OCI-LY7 (cell line): Measurements from ENCODE around the gene CENPC.

ENCODE experiments used
- EZH2phosphoT487 ChIP-seq: fragments of 200-600 bp; sonication (generic); IDR thresholded peaks from 2 replicates; pipeline ENCODE4 v1.6.1; 2018; ENCODE audit warnings: low read depth, borderline replicate concordance, mild to moderate bottlenecking, mixed run types, antibody characterized with exemption, low read length, moderate library complexity, mixed read lengths
- TF ChIP-seq, protein P1 (sequence below): fragments of 200-600 bp; sonication (generic); conservative IDR thresholded peaks from 2 replicates; pipeline ENCODE4 v1.5.1; 2014; ENCODE audit warnings: mild to moderate bottlenecking, antibody characterized with exemption, low read length, moderate library complexity, mixed read lengths

DNA sequence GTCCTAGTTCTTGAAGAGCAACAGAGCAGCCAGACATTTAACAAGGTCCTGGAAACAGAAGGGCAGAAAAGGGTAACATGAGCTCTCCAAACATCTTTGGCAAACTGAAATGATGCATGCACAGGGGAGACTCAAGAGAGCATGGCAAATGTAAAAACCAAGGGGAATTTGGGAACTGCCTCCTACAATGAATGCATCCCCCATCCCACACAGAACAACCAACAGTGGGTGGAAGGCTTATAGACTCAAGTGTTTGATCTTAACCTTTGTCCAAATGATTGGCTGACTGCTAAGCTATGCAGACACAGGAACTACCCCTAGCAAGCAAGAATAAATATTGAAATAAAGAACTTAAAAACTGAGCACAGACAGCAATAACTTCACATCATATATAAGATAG lies 74.4 kb downstream of the CENPC start:
- TF ChIP-seq, protein P1, sequence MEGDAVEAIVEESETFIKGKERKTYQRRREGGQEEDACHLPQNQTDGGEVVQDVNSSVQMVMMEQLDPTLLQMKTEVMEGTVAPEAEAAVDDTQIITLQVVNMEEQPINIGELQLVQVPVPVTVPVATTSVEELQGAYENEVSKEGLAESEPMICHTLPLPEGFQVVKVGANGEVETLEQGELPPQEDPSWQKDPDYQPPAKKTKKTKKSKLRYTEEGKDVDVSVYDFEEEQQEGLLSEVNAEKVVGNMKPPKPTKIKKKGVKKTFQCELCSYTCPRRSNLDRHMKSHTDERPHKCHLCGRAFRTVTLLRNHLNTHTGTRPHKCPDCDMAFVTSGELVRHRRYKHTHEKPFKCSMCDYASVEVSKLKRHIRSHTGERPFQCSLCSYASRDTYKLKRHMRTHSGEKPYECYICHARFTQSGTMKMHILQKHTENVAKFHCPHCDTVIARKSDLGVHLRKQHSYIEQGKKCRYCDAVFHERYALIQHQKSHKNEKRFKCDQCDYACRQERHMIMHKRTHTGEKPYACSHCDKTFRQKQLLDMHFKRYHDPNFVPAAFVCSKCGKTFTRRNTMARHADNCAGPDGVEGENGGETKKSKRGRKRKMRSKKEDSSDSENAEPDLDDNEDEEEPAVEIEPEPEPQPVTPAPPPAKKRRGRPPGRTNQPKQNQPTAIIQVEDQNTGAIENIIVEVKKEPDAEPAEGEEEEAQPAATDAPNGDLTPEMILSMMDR = no peak
- TF ChIP-seq EZH2phosphoT487 = no peak
